Urinary bladder (tissue), 4 donors: ENCODE measurements around the gene TEX101. TPM values are rescaled to one million over a fixed set of nuclear protein-coding genes. Genes with fewer than 3 reads are reported as not detected.
"Not testable (repeated sequence)": the region's sequence is repeated elsewhere in the genome, so short reads cannot be mapped to it uniquely, and the experiment has no call there.

Source experiments
- DNase-seq: peaks from one replicate; pipeline ENCODE4 v3.0.0-alpha.2; 2015; ENCODE audit errors: extremely low spot score
- H3K27ac ChIP-seq: one replicate; pipeline ENCODE4 v1.5.1; 2013; ENCODE audit warnings: low read depth, mild to moderate bottlenecking, moderate library complexity
- H3K36me3 ChIP-seq: one replicate; pipeline ENCODE4 v1.6.1; 2013; ENCODE audit warnings: mild to moderate bottlenecking, moderate library complexity; ENCODE audit not compliant: insufficient read depth
- H3K4me1 ChIP-seq: one replicate; pipeline ENCODE4 v1.6.1; 2013; ENCODE audit warnings: mild to moderate bottlenecking, moderate library complexity; ENCODE audit not compliant: insufficient read depth
- H3K4me3 ChIP-seq: one replicate; pipeline ENCODE4 v1.5.1; 2013; ENCODE audit warnings: low read depth, low read length
- WGBS: extraction: QIAGEN DNeasy Blood & Tissue Kit; methylation state at CpG from one replicate; pipeline ENCODE4 v1.1.7; 2013; 5-methylcytosine and 5-hydroxymethylcytosine counted together
- polyA plus RNA-seq: library from polyadenylated mRNA; stranded (reverse); fragments of 200-250 nt; gene quantifications from one replicate; pipeline ENCODE4 v1.2.3, GENCODE V29; 2013
- total RNA-seq: library from RNA; depleted of rRNA; stranded (reverse); fragments of >200 nt; gene quantifications from one replicate; pipeline ENCODE4 v1.2.3, GENCODE V29; 2014
- donor health status: healthy with polysubstance abuse.
- donor health status: healthy.

Gene TEX101
- total and polyA plus RNA-seq, 2 donors = not detected

DNA sequence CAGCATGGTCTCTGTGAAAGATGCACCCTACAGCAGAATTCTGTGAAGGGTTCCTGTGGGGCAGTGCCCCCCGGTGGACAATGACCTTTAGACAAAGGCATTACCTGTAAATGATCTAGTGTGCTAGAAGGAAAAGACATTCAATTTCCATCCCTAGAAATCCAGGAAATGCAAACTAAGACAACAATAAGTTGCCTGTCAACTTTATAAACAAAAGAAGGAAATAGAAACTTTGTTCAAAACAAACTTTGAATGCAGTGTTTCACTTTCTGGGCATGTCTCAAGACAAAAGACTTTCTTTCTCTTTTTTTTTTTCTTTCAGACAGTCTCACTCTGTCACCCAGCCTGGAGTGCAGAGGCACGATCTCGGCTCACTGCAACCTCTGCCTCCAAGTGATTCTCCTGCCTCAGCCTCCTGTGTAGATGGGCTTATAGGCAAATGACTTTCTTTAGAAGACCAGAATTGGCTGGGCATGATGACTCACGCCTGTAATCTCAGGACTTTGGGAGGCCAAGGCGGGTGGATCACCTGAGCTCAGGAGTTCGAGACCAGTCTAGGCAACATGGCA is 15.5 kb downstream of the TEX101 start:
- 59% methylated on average over 6 of the region's 6 CpGs for WGBS
- H3K36me3 ChIP-seq = no peaks in the 10 kb centered on the region
- H3K4me1 ChIP-seq = no peaks in the 10 kb centered on the region
- H3K4me3 ChIP-seq = no peak overlapping the region
- no peak overlapping the region for H3K27ac ChIP-seq
- DNase-seq = peak; percentile 42

DNA sequence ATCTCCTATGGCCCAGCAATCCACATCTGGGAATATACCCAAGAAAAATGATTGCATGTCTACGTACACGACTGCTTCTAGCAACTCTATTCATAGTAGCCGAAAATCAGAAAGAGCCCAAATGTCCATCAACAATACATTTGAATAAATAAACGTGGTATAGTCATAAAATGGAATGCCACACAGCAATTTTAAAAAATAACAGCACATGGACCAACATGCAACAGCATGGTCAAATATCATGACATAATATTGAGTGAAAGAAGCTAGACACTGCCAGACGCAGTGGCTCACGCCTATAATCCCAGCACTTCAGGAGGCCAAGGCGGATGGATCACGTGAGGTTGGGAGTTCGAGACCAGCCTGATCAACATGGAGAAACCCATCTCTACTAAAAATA is 16.3 kb downstream of the TEX101 start:
- no peaks in the 10 kb centered on the region for H3K36me3 ChIP-seq
- no peak for DNase-seq
- H3K4me1 ChIP-seq = no peaks in the 10 kb centered on the region
- no peak overlapping the region for H3K4me3 ChIP-seq
- H3K27ac ChIP-seq = no peak overlapping the region
- 89% methylated on average over 9 of the region's 9 CpGs for WGBS

DNA sequence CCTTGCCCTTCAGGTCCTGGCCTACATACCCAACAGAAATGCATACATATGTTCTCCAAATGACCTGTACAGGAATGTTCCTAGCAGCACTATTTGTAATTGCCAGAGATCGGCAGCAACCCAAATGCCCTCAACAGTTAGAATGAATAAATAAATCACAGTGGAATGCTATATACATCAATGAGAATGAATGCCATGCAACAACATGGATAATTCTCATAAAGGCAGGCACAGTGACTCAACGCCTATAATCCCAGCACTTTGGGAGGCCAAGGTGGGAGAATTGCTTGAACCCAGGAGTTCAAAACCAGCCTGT is 18.6 kb downstream of the TEX101 start:
- Histone ChIP-seq H3K4me3 (no peak overlapping the region), H3K27ac (no peak overlapping the region), H3K4me1 (no peaks in the 10 kb centered on the region), H3K36me3 (no peaks in the 10 kb centered on the region)
- DNase-seq = no peak
- WGBS = 78% methylated on average over 2 of the region's 2 CpGs

DNA sequence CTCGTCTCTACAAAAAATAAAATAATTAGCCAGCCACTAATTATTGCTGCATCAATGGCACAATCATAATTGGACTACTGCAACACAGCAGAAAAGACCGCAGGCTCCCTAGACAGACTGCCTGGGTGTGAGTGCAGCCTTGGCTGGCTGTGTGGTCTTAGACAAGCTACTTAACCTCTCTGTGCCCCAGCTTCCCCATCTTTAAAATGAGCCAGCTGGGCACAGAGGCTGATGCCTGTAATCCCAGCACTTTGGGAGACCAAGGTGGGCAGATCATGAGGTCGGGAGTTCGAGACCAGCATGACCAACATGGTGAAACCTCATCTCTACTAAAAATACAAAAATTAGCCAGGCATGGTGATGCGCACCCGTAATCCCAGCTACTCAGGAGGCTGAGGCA is 19.0 kb downstream of the TEX101 start:
- WGBS = 91% methylated on average over 6 of the region's 6 CpGs
- Histone ChIP-seq H3K36me3 (no peaks in the 10 kb centered on the region), H3K4me1 (no peaks in the 10 kb centered on the region), H3K4me3 (no peak overlapping the region), H3K27ac (no peak overlapping the region)
- DNase-seq = no peak

DNA sequence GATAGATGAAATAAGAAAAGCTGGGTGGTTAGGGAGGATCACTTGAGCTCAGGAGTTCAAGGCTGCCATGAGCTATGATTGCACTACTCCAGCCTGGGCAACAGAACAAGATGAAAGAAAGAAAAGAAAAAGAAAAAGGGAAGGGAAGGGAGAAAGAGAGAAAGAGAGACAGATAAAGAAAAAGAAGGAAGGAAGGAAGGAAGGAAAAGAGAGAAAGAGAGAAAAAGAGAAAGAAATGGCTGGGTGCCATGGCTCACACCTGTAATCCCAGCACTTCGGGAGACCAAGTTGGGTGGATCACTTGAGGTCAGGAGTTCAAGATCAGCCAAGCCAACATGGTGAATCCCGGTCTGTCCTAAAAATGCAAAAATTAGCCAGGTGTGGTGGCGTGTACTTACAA is 21.1 kb downstream of the TEX101 start:
- no peak overlapping the region for H3K27ac ChIP-seq
- no peaks in the 10 kb centered on the region for H3K4me1 ChIP-seq
- H3K36me3 ChIP-seq = no peaks in the 10 kb centered on the region
- WGBS = 84% methylated on average over 3 of the region's 3 CpGs
- H3K4me3 ChIP-seq = no peak overlapping the region
- no peak for DNase-seq

DNA sequence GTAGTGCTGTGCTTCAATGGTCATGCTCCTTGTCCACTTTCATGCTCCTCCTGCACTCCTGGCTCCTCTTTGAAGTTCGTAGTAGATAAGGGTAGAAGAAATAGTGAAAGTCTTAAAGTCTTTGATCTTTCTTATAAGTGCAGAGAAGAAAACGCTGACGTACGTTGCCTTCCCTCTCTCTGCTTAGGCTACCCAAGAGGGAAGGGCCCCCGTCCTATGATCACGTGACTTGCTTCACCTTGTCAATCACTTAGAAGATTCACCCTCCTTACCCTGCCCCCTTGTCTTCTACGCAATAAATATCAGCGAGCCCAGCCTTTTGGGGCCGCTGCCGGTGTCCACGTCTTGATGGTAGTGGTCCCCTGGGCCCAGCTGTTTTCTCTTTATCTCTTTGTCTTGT is 22.6 kb downstream of the TEX101 start:
- H3K4me1 ChIP-seq, DNase-seq, H3K27ac ChIP-seq, H3K4me3 ChIP-seq, H3K36me3 ChIP-seq: not testable (repeated sequence)
- 84% methylated on average over 11 of the region's 11 CpGs for WGBS

DNA sequence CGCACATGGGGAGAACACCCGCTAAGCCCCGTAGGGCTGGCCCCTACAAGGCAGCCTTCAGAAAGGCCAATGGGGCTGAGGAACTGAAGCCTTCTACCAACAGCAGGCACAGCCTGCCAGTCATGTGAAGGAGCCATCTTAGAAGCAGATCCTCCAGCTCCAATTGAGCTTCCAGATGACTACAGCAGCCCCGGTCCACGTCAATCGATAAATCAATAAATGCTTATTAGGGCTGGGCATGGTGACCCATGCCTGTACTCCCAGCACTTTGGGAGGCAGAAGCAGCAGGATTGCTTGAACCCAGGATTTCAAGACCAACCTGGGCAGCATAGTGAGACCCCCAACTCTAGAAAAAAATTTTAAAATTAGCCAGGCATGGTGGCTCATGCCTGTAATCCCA is 23.0 kb downstream of the TEX101 start:
- WGBS = 87% methylated on average over 6 of the region's 6 CpGs
- Histone ChIP-seq H3K27ac (no peak overlapping the region), H3K36me3 (no peaks in the 10 kb centered on the region), H3K4me1 (no peaks in the 10 kb centered on the region), H3K4me3 (no peak overlapping the region)
- DNase-seq = no peak

DNA sequence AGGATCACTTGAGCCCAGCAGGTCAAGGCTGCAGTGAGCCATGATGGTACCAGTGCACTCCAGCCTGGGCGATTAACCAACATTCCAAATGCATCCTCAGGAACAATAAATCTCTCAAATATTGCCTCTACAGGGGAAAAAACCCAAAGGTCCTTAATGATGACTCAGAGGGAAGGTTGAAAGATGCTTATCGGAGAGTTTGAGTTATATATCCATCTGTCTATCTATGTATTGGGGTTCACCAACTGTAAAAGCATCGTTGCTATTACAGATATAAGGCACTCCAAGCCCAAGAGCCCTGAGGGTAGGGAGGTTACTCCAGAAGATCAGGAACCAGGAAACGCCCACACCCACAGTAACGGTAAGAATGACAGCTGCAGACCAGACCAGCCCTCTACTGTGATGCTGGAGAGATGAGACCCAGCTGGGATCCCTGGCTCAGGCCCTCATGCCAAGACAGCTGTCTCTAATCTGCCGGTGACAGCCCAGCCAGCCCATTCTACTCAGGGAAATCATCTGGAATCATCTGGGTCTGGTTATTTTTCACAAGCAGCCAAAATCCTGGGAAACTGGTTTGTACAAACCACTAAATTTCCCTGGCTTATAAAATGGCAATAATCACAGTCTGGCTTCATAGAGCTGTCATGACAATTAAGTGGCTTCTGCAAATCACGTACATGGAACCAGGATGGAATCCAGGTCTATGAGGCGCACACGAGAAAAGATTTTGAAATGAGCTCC is 23.8 kb downstream of the TEX101 start:
- H3K4me3 ChIP-seq = no peak overlapping the region
- H3K4me1 ChIP-seq = no peaks in the 10 kb centered on the region
- no peak for DNase-seq
- no peak overlapping the region for H3K27ac ChIP-seq
- H3K36me3 ChIP-seq = no peaks in the 10 kb centered on the region
- 21% methylated on average over 9 of the region's 9 CpGs for WGBS

DNA sequence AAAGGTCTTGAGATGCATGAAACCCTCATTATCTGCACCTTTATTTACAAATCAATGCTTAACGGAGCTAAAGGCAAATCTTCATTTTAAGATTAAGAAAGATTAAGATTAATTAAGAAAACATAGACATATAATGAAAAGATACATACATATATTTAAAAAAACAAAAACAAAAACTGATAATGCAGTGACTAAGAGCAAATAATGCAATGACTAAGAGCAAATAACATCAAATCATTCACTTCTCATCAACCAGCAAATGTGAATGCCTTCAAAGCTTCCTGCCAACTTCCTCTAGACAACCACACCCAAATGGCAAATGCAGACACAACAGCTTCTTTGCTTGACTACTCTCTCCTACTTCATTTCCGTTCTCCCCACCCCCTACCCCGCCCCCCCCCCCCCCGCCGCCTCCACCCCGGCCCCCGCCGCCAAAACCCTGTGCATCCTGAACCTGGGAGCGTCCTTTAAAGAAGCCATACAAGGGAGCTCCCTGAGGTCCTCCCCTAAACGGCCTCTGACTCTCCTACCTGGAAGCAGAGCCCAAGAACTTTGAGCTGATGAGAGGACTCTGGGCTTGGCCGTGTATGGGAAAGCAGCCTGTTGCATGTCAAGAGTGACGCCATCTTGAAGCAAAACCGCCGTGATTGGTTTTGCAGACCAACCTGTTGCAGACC is 24.5 kb downstream of the TEX101 start:
- DNase-seq = no peak
- Histone ChIP-seq H3K36me3 (no peaks in the 10 kb centered on the region), H3K4me1 (no peaks in the 10 kb centered on the region), H3K4me3 (no peak overlapping the region), H3K27ac (no peak overlapping the region)
- WGBS = 39% methylated on average over 14 of the region's 14 CpGs

DNA sequence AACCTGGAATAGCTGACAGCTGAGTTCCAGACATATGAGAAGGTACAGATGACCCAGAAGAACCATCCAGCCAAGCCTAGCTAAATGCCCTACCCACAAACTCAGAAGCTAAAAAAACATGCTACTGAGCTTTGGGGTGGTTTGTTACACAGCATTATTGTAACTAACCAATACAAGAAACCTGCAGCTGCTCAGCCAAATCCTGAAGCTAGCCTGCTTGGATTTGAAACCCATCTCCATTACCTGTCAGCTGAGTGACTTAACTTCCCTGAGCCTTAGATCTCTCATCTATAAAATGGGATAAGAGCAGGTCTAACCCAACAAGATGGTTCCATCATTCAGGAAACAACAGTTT is 25.0 kb downstream of the TEX101 start:
- H3K36me3 ChIP-seq = no peaks in the 10 kb centered on the region
- no peak overlapping the region for H3K27ac ChIP-seq
- no peaks in the 10 kb centered on the region for H3K4me1 ChIP-seq
- DNase-seq = no peak
- H3K4me3 ChIP-seq = no peak overlapping the region

DNA sequence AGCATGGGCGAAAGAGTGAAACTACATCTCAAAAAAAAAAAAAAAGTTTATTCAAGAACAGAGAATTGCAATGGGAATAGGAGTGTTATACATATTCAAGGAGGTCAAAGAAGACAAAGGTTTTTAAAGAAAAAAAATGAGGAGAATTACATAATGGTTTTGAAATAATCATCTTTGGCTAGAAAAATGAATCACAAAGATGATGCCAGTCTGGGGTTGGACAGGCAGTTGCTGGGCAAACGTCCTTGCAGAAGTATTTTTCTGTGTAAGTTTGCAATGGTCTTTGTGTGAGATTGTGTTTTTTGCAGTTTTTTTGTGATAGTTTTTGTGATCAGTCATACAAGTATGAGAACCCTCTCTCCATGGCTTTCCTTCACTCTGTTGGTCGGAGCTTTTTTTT is 27.0 kb downstream of the TEX101 start:
- WGBS = 70% methylated on average over 3 of the region's 3 CpGs

DNA sequence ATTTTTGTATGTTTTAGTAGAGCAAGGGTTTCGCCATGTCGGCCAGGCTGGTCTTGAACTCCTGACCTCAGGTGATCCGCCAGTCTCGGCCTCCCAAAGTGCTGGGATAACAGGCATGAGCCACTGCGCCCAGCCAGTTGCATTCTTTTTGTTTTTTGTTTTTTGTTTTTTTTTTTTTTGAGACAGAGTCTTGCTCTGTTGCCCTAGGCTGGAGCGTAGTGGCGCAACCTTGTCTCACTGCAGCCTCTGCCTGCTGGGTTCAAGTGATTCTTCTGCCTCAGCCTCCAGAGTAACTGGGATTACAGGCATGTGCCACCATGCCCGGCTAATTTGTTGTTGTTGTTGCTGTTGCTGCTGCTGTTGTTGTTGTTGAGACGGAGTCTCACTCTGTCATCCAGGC is 29.4 kb downstream of the TEX101 start:
- H3K27ac ChIP-seq, H3K4me3 ChIP-seq, H3K4me1 ChIP-seq, H3K36me3 ChIP-seq, DNase-seq: not testable (repeated sequence)
- WGBS = 89% methylated on average over 9 of the region's 9 CpGs

More for the DNA sequence above, 27.0 kb downstream of the TEX101 start:
- Histone ChIP-seq H3K27ac (no peak overlapping the region), H3K4me1 (no peaks in the 10 kb centered on the region), H3K4me3 (no peak overlapping the region), H3K36me3 (no peaks in the 10 kb centered on the region)
- DNase-seq = no peak

DNA sequence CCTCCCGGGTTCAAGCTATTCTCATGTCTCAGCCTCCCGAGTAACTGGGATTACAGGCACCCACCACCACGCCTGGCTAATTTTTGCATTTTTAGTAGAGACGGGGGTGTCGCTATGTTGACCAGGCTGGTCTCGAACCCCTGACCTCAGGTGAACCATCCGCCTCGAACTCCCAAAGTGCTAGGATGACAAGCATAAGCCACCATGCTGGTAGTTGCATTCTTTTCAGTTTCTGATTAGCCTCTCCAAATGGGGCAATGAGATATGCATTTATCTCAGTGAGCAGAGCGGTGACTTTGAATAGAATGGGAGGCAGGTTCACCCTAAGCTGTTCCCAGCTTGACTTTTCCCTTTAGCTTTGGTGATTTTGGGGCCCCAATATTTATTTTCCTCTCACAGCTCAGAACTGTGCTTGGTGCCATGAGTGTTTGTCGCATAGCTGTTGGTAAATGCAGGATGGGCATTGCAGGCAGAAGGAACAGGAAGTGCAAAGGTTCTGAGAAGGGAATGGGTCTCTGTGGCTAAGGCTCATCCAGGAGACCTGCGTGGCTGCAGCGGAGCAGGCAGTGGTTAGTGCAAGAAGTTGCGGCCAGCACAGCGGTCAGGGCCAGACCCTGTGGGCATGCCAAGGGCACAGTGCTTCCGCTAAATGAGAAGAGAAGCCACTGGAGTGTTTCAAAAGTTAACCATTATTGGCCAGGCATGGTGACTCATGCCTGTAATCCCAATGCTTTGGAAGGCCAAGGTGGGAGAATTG is 30.0 kb downstream of the TEX101 start:
- no peak overlapping the region for H3K4me3 ChIP-seq
- 86% methylated on average over 15 of the region's 15 CpGs for WGBS
- DNase-seq = no peak

DNA sequence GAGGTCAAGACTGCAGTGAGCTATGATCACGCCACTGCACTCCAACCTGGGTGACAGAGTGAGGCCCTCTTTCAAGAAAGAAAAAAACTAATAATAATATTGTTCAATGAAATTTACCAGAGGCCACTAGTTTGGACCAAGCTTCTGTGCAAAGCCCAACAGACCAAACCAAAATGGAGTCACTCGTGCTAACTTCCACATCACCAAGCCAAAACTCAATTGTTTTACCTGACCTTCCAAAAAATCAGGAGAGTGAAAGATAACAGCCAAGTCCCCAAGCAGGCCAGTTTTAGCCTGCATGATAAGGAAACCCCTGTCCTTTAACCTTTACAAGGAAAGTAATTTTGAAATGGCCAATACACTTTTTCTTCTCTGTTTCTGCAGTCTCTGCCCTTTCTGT is 30.7 kb downstream of the TEX101 start:
- 93% methylated on average over 2 of the region's 2 CpGs for WGBS
- no peak for DNase-seq

More for the DNA sequence above, 30.0 kb downstream of the TEX101 start:
- Histone ChIP-seq H3K36me3 (no peaks in the 10 kb centered on the region), H3K27ac (no peak overlapping the region), H3K4me1 (no peaks in the 10 kb centered on the region)

More for the DNA sequence above, 30.7 kb downstream of the TEX101 start:
- Histone ChIP-seq H3K4me3 (no peak overlapping the region), H3K36me3 (no peaks in the 10 kb centered on the region), H3K27ac (no peak overlapping the region), H3K4me1 (no peaks in the 10 kb centered on the region)
